HG02870 (cell line): ENCODE results near the gene EML1.

Source experiments
- ATAC-seq: cut with Tn5 transposase; IDR thresholded peaks from one replicate; pipeline ENCODE4 v1.9.1; 2021; ENCODE audit warnings: mild to moderate bottlenecking, moderate library complexity; ENCODE audit not compliant: unreplicated experiment

Gene EML1

DNA sequence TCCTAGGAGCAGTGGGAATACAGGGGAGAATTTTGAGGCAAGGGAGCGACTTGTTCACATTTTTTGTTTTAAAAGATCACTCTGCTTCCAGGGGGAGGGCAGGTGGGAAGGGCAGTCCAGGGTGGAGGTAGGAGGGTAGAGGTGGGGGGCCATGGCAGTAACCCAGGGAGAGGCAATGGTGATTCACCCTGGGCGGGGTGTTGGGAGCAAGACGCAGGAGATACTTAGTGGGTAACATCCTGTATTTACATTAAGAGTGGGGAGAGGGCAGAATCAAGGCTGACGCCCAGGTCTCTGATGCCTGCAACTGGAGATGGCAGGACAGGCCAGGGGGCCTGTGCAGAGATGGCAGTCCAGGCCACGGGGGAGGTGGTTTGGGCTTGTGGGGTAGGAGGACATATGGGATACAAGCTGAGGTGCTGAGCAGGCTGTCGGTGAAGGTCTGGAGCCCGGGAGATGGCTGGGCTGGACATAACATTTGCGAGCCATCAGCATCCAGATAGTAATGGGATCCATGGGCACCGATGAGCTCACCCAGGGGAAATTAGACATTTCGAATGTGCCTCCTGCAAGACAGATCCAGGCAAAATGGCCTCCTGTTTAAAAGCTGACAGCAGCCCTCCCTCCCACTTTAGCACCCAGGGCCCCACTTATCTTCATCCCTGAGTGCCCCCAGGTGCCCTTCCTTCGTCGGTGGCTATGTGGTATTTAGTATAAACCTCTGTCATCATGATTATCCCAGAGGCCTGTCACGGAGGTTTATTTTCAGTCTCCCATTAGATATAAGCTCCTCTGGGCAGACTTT is 9.3 kb downstream of the EML1 start:
- ATAC-seq, result no peak

DNA sequence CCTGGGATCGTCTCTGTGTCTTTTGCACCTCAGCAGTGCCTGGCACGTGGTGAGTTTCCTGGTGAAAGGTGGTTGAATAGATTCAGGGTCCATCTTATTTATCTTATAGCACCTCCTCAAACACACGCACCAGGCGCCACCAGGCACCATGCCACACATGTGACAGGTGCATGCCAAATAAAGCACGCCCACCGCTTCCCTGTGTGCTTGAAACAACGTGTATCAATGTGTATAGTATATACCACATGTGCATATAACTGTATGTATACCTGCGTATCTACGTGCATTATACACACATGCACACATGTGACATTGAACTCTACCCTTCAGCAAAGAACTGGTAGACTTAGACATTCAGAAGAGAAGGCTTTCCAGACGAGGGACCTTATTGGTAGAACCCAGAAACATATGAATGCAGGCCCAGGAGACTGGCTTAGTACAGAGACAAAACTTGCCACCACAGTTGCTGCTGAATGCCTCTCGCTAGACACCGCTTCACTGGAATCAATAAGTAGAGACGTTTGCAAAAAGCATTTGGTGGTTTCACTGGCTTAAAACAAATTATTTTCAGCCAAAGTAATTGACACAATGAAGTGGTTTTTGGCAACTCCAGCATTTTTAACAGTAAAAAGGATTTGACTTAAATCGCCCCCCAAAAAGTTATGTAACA is 10.0 kb downstream of the EML1 start:
- no peak for ATAC-seq

DNA sequence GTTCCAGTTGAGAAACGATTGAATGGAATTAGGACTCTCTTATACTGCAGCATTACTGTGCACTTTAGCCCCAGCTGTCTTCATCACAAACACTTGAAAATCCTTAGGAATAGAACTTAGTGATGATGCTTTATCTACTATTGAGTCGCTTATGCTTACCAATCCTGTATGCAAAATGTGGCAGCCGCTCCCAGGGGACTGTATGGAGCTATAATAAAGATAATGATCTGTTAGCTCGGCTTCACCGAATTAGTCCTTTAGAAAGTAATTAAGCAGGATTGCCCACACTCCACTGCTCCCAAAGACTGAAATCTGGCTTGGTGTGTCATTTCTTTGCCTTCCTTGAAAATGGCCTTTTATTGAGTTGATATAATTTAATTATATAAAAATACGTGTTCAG is 10.6 kb downstream of the EML1 start:
- ATAC-seq, result no peak

DNA sequence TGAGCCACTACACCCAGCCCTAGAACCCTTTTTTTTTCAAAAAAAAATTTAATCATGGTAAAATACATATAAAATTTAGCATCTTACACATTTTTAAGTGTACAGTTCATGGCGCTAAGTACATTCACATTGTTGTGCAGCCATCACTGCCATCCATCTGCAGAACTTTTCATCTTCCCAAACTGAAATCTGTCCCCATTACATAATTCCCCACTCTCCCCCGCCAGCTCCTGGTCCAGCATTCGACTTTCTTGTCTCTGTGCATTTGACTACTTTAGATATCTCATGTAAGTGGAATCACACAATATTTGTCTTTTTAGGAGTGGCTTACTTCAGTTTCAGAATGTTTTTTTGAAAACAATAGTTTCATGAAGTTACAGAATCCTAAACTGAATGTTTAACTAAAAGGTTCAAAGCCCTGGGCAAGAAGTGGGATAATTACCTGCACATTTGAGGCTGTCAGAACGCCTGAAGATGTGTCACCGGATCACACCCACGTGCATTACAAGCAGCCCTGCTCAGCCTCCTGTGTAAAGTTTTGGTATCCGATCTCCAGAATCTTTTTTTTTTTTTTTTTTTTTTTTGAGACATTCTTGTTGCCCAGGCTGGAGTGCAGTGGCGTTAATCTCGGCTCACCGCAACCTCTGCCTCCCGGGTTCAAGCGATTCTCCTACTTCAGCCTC is 12.7 kb downstream of the EML1 start:
- no peak for ATAC-seq

DNA sequence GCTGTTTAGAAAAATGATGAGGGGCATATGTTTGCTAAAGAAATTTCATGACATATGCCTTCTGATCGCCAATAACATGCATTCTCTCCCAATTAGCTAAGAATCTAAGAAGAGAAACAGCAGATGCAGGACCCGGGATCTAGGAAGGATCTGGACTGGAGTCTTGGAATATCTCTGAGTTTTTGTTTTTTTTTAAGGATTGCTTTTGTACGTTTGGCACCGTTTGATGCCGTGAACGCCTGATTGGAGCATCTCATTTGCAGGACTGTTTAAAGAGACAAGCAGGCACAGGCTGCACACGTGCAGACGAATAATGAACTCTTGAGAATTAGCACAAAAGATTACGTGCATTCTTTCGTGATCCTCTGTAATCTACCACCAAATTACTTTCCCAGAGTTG is 13.6 kb downstream of the EML1 start:
- ATAC-seq, result no peak

DNA sequence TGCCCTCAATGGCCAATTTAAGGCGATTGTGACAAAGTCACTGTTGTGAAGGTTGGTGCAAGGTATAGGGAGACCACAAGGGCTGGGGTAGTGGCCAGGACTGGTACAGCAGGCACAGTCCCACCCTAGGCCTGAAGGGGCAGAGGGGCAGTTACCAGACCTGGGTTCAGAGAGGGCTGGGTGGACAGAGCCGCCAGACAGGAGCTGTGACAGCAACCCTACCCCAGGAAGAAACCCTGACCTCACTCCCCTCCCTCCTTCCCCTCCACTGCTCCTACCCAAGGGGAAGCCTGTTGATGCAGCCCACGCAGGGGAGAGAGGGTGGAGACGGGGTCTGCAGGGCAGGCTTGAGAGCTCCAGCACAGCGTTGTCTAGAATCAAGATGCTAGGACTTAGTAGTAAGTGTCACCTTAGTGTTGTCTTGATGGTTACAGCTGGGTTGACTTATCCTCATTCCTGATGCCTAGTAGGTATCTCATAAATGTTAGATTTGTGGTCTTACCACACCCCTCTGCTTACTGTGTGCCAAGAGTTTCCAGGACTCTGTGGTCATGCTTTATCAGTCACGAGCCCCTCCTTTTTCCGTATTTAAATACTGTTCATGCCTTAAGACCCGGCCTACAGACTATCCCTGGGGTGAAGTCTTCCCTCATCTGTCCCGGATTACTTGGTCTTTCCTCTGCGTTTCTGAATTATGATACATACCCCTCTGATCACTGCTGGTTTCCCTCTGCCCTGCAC is 14.4 kb downstream of the EML1 start:
- ATAC-seq, result no peak

DNA sequence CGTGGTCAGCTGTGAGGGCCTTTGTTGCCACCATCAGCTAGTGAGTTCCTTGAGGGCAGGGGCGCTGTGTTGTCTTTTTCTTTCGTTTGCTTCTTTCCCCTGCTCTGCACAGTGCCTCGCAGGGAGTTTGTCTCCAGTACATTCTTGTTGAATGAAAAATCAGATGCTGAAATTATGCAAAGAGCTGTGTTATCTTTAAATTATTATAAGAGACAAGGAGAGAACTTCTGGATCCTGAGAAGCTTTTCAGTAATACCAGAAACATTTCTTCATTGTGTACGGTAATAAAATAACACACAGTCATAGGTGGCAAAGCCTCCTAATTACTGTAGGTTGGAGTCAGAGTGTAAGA is 14.9 kb downstream of the EML1 start:
- ATAC-seq, result no peak

DNA sequence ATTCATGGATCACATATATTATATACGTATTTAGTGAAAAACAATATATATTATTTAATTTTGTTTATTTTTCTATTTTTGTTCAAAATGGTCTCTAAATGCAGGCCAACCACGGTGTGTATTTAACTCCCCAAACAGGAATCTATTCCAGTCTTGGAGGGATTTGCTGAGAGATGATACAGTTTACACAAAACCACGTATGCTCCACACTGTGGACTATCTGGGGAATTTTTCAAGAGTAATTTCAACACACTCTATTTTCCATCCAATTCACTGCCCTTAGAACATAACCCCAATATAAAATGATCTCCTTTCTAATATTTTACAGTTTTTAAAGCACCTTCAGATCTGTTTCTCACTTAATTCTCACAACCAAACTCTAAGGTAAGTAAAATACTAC is 15.3 kb downstream of the EML1 start:
- no peak for ATAC-seq

DNA sequence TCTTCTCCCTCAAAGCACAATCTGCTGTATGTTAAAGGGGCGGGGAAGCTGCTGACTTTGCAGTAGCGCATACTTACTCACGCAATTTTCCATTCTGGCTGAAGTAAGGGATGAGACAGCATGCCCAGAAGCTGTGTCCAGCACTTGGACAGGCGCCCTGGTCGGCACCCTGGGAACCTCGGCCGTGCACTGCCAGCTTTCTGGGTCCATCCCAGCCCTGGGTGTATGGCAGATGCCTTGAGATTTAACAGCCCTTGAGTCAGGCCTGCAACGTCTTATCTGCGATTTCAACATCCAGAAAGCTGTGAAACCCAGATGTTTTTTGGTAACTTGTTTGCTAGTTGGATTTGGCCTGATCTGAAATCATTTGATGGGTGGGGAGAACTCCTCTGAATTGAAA is 16.1 kb downstream of the EML1 start:
- ATAC-seq, result no peak

DNA sequence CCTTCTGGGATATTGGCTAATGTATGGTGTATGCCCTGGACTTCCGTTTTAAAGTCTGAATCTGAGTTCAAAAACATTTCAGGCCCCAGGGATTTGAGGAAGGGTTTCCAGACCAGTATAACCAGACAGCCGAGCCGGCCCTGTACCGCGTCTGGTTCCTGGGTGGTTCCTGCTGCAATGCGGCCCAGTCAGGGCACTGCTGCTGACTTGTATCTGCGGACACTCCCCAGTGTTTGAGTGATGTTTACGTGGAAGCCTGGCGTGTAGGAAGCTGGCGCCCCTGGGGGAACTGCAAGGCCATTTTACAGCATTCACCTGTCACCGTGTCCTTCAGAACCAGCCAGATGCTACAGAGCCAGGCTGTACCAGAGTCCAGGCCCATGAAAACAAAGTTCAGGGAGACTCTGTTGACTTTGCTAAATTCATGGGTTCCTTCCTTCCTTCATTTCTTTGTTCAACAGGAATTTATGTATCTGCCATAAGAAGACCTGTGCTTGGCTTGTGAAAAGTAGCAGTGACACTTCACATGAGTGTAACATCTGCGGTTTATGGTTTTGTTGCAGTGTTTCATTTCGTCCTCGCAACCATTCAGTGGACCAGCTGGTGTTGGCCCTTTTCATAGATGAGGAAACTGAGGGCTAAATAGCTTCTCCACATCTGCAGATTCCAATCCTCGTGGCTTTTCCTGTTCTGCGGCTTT is 16.8 kb downstream of the EML1 start:
- ATAC-seq, result no peak

DNA sequence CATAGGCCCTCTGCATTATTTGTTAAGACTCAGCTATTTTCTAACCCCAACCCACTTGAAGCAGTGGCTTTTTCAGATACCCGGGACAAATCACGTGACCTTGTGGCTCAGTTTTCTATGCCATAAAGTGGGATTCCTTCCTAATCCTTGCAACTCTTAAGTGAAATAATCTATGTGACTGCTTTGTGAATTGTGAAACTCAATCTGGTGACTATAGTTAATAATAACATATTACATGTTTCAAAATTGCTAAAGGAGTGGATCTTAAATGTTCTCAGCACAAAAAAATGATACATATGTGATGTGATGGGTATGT is 17.3 kb downstream of the EML1 start:
- no peak for ATAC-seq

DNA sequence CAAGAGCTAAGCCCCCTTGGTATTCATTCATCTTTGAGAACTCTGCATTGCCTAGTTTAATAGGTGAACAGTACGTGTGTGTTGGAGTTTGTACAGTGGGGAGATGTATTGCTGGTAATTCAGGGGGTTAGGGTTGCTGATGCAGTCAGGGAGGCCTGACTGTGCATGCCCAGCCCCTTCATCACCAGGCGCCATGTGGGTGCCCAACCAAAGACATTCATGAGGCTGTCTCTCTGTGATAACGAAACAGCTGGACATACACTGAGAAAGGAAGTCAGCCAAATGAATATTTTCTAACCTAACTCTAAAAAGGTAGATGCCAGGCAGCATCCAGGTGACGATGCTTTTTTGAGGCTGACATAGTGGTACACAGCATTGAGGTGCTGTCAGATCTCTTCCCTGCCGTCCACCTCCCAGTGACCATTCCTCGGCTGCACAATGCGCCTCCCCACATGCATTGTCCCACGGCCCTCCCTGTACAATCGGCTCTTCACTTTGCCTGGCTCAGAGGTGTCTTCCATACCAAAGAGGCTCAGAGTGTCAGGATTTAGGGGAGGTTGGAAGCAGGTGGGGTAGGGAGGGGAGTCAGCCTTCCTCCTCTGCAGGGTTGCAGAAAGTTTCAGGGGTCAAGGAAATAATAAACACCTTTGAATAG is 19.0 kb downstream of the EML1 start:
- ATAC-seq, result no peak

DNA sequence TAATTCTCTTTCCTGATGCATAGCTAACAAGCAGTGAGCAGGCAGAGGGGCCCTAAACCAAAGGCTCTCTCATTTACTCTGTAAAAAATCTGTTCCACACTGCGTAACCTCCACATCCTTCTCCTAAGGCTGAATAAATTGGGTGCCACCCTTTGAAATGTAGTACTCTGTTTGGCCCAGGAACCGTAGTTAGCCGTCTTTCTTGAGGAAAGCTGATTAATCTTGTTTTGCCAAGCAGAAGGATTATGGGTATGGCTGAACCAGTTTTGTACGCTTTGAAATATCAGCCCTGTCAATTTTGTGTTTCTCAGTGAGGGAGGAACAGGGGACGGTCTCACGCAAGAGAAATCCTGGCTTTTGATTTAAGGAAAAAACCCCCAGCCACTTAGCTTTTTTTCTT is 19.7 kb downstream of the EML1 start:
- no peak for ATAC-seq

DNA sequence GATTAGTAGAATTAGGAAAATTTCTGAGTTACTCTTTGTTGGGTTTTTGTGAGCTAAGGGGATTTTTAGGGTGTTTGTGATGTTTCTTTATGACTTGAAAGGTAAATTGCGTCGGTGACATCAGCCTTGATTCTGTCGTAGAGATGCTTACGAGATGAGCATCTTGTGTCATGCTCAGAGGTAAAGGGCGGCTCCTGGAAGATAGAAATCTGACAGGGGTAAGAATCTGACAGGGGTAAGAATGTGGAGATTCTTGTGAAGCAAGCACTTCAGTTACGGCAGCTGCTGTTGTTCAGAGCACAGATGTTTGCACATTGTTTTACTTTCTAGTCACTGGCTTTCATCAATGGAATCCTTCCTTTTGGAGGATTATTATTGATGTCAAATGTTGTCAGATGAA is 22.5 kb downstream of the EML1 start:
- ATAC-seq, result no peak

DNA sequence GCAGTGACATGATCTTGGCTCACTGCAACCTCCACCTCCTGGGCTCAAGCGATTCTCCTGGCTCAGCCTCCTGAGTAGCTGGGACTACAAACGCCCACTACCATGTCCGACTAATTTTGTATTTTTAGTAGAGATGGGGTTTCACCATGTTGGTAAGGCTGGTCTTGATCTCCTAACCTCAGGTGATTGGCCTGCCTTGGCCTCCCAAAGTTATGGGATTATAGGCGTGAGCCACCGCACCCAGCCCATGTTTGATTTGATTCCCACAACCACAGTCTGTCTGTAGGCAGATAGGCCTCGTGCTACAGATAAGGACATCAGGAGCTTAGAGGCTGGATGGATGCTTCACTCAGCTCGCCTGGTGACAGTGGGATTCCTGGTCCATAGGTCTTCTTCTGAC is 23.0 kb downstream of the EML1 start:
- ATAC-seq, result no peak

DNA sequence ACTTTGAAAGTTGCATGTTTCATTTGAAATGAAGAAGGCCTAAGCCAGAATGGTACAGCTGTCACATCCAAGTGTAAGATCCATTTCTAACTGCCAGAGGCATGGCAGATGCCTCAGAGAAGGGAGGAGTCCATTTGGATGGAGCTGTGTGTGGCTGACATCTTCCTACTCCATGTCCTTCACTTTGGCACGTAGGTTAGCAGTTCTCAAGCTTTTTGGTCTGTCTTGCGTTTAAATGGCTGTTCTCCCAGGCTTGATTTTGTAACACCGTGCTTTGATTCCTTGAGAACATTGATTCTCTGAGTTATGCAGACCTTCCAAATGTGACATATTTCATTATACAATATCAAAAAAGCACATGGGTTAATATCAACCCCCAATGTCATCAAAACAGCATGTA is 23.4 kb downstream of the EML1 start:
- no peak for ATAC-seq

DNA sequence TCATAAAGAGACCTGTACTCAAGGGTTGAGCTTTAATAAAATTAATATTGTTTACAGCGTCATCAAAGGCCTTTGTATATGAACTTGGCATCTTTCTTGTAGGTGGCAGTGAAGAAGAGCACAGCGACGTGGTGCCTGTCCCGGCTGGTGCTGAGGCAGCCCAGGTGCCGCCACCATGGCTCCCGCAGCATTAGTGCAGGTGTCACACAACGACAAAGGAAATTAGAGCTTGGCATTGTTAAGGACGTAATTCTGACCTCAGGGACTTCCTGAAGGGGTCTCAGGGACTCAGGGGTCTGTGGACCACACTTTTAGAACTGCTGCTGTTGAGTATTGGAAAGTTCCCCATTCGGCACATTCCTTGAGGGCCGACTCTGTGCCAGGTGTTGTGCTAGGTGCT is 24.1 kb downstream of the EML1 start:
- no peak for ATAC-seq

DNA sequence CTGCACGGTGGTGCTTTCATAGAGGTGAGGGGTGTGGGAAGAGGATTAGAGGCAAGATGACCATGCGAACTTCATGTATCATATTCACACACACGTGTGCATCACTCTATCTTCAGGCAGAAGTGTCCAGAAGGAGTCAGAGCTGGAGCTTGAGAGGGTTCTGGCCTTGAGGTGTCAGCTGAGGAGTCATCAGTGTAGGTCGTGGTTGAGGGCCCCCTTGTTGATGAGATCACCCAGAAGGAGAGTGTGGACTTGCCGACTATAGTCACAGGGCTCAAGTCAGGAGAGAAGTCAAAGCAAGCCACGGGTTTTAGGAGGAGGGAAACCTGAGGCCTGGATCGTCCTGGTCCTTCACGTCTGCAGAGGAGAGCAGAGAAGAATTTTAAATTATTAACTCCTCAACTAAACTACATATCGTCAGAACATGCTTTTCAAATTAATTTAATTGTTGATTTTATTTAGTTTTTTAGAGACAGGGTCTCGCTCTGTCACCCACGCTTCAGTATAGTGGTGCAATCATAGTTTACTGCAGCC is 25.4 kb downstream of the EML1 start:
- ATAC-seq, result no peak

DNA sequence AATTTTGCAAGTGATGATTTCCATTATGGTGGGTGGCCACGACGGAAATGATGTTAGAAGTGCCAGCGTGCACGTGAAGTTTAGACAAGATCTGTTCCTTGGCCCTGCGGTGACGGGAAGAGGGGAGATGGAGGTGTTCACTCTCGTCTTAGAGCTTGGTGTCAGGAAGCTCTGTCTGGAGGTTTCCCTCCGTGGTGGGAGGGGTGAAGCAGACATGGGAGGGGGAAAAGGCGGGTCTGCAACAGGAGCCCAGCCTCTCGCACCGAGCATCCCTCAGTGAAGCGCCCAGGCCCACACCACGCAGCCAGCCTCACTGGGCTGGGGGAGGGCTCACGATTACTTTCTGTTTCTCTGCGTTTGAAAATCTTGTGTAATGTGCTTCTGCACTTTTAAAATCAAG is 26.3 kb downstream of the EML1 start:
- ATAC-seq, result no peak

DNA sequence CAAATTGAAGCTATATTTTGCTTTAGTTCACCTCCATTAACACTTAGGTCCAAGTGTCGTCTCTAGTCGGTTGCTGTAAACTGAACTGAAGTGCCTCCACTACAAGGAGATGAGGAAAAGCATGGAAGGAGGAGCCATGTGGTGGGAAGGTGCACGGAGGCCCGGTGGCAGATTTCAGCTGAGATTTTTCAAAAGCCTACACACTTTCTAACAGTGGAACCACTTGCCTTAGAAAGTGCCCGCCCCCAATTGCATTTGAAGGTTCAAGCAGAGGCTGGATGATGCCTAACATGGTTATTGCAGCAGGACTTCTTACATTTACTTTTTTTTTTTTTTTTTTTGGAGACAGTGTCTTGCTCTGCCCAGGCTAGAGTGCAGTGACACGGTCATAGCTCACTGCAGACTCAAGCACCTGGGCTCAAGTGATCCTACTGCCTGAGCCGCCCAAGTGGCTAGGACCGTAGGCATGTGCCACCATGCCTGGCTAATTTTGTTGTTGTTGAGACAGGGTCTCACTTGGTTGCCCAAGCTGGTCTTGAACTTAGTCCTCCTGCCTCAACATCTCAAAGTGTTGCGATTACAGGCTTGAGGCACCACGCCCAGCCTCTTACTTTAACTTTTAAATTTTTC is 27.6 kb downstream of the EML1 start:
- ATAC-seq, result no peak
